ENCODE data around the gene CD8B2.
A peak's percentile ranks its signal among the peaks of the same experiment; 100 is the strongest.
"Not testable (repeated sequence)": the region's sequence is repeated elsewhere in the genome, so short reads cannot be mapped to it uniquely, and the experiment has no call there.

The CD8B2 gene

GRCh38 chr2:106553321-106553720 is 66.2 kb downstream of the CD8B2 start:
- DNase-seq: no peak

GRCh38 chr2:106554411-106554810 is 67.2 kb downstream of the CD8B2 start:
- no peak for DNase-seq

GRCh38 chr2:106555053-106555452 is 67.9 kb downstream of the CD8B2 start:
- no peak for DNase-seq

- not testable (repeated sequence) for DNase-seq
These were observed 72.6 kb downstream of the CD8B2 start for GRCh38 chr2:106559786-106560185.

GRCh38 chr2:106560773-106561172 is 73.6 kb downstream of the CD8B2 start:
- DNase-seq: no peak

GRCh38 chr2:106561356-106561755 is 74.2 kb downstream of the CD8B2 start:
- peak; percentile 31 for DNase-seq

GRCh38 chr2:106561803-106562202 is 74.6 kb downstream of the CD8B2 start:
- DNase-seq: no peak

GRCh38 chr2:106562268-106563186 is 75.4 kb downstream of the CD8B2 start:
- no peak for DNase-seq

- DNase-seq: no peak
These were observed 76.0 kb downstream of the CD8B2 start for GRCh38 chr2:106563195-106563594.

GRCh38 chr2:106565599-106565998 is 78.4 kb downstream of the CD8B2 start:
- DNase-seq: no peak

- no peak for DNase-seq
These were observed 78.9 kb downstream of the CD8B2 start for GRCh38 chr2:106566050-106566449.

- DNase-seq: not testable (repeated sequence)
These were observed 79.3 kb downstream of the CD8B2 start for GRCh38 chr2:106566484-106566883.

- no peak for DNase-seq
These were observed 83.2 kb downstream of the CD8B2 start for GRCh38 chr2:106570316-106570715.
